Measurements from ENCODE around the gene CHRNA3. TPM values are rescaled to one million over a fixed set of nuclear protein-coding genes. Genes with fewer than 3 reads are reported as not detected.
"Not testable (repeated sequence)": the region's sequence is repeated elsewhere in the genome, so short reads cannot be mapped to it uniquely, and the experiment has no call there.

CHRNA3 gene
- total RNA-seq, 2 donors from 2014 or later: 4.2 to 4.6 TPM

DNA sequence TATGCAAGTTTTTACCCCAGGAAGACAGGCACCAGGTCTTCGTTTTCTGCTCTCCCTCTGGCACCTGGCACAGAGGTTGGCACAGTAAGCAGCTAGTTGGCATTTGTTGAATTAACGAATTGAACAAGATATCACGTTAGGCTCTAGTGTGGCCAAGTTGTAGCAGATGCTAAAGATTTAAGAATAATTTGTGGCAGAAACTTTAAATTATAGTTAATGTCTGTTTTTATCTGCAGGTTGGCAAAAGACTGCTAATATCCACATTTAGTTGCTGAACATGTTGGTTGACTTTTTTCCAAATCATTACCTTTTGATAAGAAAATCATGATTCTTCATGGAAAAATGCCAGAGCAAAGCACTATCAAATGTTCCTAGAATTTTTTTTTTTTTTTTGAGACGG lies 47.4 kb downstream of the CHRNA3 start:
- ATAC-seq (no peak), DNase-seq (no peak)
- intact Hi-C loops (cut with DNase I, micrococcal nuclease): no loop called here

GRCh38 chr15:78571382-78571781 lies 49.4 kb downstream of the CHRNA3 start:
- intact Hi-C loops (cut with DNase I, micrococcal nuclease): no loop called here
- no peak for DNase-seq
- no peak for ATAC-seq

- DNase-seq (no peak), ATAC-seq (no peak)
- intact Hi-C loops (cut with DNase I, micrococcal nuclease): no loop called here
Measured at GRCh38 chr15:78570710-78571109, 50.1 kb downstream of the CHRNA3 start.

GRCh38 chr15:78567531-78567930 lies 53.3 kb downstream of the CHRNA3 start:
- intact Hi-C loops (cut with DNase I, micrococcal nuclease): no loop called here
- no peak for ATAC-seq
- DNase-seq: no peak

- intact Hi-C loops (cut with DNase I, micrococcal nuclease): no loop called here
- peak in 1 of 2 donors; percentile 29 for DNase-seq
- peak; percentile 26 for ATAC-seq
Measured at GRCh38 chr15:78565951-78566774, 54.6 kb downstream of the CHRNA3 start.

- intact Hi-C loops (cut with DNase I, micrococcal nuclease): no loop called here
- peak; percentile 94 for ATAC-seq
- peak; percentile 88 to 93 for DNase-seq
Measured at GRCh38 chr15:78565097-78565950, 55.5 kb downstream of the CHRNA3 start, which contains the start of gene CHRNA5. TSS of gene CHRNA5 (plus strand) at chr15:78565520. CDS start at chr15:78565720, 200 bp downstream.

- intact Hi-C loops (cut with DNase I, micrococcal nuclease): no loop called here
- ATAC-seq (no peak), DNase-seq (peak in 1 of 2 donors; percentile 23)
Measured at GRCh38 chr15:78564743-78565096, 56.1 kb downstream of the CHRNA3 start.

DNA sequence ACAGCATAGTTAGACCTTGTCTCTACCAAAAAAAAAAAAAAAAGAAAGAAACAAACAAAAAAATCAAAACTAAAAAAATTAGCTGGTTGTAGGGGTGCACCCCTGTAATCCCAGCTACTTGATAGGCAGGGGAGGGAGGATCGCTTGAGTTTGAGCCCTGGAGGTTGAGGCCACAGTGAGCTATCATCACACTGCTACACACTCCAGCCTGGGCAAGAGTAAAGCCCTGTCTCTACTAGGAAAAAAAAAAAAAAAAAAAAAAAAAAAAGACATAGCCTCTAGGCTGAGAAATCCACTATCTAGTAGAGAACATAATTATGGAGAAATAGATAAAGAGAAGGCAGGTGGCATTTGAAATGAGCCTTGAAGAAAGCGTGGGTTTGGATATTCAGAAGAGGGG lies 57.7 kb downstream of the CHRNA3 start:
- intact Hi-C loops (cut with DNase I, micrococcal nuclease): no loop called here
- ATAC-seq (no peak), DNase-seq (no peak)

DNA sequence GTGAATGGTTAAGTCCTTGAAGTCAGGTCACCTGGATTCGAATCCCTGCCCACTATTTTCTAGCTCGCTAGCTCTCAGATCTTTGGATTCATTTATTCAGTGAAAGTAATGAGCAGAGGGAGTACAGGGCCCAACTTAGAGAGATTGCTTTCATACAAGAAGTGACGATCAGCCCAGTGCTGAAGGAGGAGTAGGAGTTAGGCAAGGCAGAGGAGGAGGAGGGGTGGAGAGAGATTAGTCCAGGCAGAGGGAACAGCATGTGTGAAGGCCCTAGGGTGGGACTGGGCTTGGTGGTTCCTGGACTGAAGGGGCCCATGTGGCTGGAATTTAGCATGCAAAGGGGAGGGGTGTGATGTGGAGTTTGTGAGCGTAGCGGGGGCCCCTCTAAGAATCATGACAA lies 59.3 kb downstream of the CHRNA3 start:
- DNase-seq: no peak
- intact Hi-C loops (cut with DNase I, micrococcal nuclease): no loop called here
- ATAC-seq: no peak

GRCh38 chr15:78560201-78560600 lies 60.6 kb downstream of the CHRNA3 start:
- ATAC-seq; intact Hi-C loops (cut with DNase I, micrococcal nuclease); DNase-seq: not testable (repeated sequence)

- ATAC-seq: no peak
- DNase-seq: no peak
- intact Hi-C loops (cut with DNase I, micrococcal nuclease): no loop called here
Measured at GRCh38 chr15:78552597-78552996, 68.2 kb downstream of the CHRNA3 start.

- DNase-seq (no peak), ATAC-seq (no peak)
- intact Hi-C loops (cut with DNase I, micrococcal nuclease): no loop called here
Measured at GRCh38 chr15:78551902-78552301, 68.9 kb downstream of the CHRNA3 start.

DNA sequence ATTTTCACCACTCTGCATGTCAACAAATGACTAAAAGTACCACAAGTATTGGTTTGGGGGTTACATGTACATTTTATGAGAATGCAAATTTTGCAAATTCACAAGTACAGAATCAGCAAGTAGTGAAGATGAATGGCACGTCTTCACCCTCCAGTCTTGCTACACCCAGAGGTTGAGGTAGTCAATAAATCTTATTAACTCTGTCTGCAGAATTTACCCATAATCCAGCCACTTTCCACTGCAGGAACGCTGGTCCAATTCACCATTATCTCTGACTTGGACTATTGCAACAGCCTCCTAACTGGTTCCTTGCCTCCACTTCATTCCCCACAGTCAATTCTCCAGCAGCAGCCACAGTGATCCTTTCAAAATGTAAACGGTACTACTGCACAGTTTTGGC lies 70.0 kb downstream of the CHRNA3 start:
- ATAC-seq (no peak), DNase-seq (no peak)
- intact Hi-C loops (cut with DNase I, micrococcal nuclease): no loop called here

- no peak for ATAC-seq
- intact Hi-C loops (cut with DNase I, micrococcal nuclease): no loop called here
Measured at GRCh38 chr15:78550194-78550593, 70.6 kb downstream of the CHRNA3 start.

More at GRCh38 chr15:78550194-78550593, 70.6 kb downstream of the CHRNA3 start:
- no peak for DNase-seq

Other genes starting within 250 kb of the CHRNA3 start
- gene IREB2, start 182.8 kb downstream of the CHRNA3 start, total RNA-seq: 10 to 100 TPM; 54.2 to 65.2 TPM
- gene HYKK, start 113.4 kb downstream of the CHRNA3 start, total RNA-seq: 1 to 10 TPM; 6.3 to 7.5 TPM
- 100 to 1,000 TPM; 127 to 157 TPM for gene PSMA4, start 80.6 kb downstream of the CHRNA3 start, total RNA-seq
- 1 to 10 TPM; 4.6 to 6.9 TPM for gene CHRNA5, start 55.5 kb downstream of the CHRNA3 start, total RNA-seq
- under 1 TPM in 1 of 2 donors, not detected in 1; 0.25 TPM for gene CHRNB4, start 20.2 kb upstream of the CHRNA3 start, total RNA-seq
- gene ADAMTS7, start 190.5 kb upstream of the CHRNA3 start, total RNA-seq: 1 to 10 TPM in 1 of 2 donors, under 1 TPM in 1; 0.92 to 2.4 TPM

Data from left colon (tissue), 2 donors.